Right lung (tissue), 5 donors: ENCODE results near the gene FBXO2. TPM values are rescaled to one million over a fixed set of nuclear protein-coding genes. Genes with fewer than 3 reads are reported as not detected.
"Not testable (repeated sequence)": the region's sequence is repeated elsewhere in the genome, so short reads cannot be mapped to it uniquely, and the experiment has no call there.

Experiments
- DNase-seq, 2 donors: peaks; one replicate each; pipeline ENCODE4 v3.0.0-alpha.2; 2013
- polyA plus RNA-seq, 5 donors: library from polyadenylated mRNA; unstranded; fragments of 120-200 nt; gene quantifications; one replicate each; pipeline versions ENCODE4 v1.2.1 to v1.2.3, GENCODE V29; 2013; ENCODE audit warnings: inconsistent platforms in 1 of 5, low replicate concordance in 1 of 5; ENCODE audit not compliant: insufficient read length in 5 of 5, insufficient read depth in 1 of 5

The FBXO2 gene
- polyA plus RNA-seq, 5 donors: 0.52 to 1.5 (median 0.73) TPM

DNA sequence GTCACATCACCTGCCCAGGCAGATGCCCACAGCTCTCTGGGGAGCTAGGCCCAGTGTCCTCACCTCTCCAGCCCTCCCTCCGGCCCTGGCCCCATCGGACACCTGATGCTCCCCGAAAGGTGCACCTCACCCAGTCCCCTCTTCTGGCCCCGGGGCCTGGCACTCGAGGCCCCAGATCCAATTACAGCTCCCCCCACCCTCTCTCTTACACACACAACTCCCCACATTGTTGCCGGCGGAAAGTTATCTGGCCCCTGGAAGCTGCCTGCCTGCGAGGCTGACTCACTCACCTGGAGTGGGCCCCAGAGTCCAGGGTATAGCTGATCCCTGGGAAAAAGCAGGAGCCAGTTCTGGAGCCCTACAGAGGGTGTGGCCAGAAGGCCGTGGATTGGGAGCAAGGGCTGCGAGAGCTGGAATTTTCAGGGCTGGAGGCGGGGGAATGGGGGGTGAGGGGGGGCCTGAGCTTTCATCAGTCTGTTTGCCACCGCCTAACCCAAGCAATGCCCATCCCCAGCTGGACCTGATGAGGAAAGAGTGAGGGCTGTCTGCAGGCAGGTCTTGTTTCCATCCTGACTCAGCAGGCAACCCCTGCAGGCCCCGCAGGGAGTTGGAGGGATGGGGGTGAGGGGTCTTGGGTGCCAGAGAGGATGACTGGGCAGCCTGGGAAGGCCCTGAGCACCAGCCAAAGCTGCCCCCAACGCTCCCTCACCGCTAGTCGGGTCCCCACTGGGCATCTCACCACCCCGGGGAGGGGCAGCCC is 948 bp downstream of the FBXO2 start:
- DNase-seq: no peak

DNA sequence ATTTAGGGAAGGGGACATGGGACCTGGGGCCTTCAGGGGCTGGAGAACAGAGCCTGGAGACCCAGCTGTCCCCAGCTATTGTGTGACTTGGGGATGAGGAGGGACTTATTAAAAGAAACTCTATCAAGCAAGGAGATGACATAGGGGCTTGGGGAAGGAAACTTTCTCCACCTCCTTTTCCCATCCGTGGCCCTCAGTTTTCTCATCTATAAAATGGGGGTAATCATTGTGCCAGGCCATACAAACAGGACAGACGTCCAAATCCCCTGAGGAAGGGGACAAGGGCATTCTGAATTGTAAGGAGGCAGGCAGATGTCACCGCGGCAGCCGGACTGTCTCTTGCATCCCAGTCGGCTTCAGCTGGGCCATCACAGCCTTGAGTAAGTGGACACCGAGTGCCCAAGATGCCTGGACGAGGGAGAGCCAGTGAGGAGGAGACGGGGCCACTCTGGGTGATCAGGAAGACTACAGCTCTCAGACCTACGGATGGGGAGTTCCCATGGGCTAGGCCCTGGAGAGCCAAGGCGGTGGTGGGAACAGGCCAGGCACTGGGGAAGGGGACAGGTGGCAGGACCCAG is 1.9 kb downstream of the FBXO2 start:
- no peak for DNase-seq

DNA sequence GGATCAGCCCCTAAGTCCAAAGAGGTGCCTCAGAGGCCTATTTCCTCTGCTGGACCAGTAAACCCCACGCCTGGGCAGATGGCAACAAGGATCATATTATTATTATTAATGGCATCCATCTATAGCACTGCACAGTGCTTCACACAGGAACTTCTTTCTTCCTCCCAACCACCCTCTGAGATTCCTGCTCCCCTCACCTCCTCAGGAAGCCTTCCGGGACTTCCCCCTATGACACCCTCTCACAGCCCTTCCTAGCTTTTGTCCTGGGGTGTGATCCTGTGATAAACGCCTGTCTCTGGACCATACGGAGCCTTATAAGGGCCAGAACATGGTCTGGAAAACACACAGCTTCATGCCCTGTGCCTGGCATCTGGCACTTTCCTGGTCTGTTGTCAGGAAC is 3.2 kb downstream of the FBXO2 start:
- DNase-seq: no peak

DNA sequence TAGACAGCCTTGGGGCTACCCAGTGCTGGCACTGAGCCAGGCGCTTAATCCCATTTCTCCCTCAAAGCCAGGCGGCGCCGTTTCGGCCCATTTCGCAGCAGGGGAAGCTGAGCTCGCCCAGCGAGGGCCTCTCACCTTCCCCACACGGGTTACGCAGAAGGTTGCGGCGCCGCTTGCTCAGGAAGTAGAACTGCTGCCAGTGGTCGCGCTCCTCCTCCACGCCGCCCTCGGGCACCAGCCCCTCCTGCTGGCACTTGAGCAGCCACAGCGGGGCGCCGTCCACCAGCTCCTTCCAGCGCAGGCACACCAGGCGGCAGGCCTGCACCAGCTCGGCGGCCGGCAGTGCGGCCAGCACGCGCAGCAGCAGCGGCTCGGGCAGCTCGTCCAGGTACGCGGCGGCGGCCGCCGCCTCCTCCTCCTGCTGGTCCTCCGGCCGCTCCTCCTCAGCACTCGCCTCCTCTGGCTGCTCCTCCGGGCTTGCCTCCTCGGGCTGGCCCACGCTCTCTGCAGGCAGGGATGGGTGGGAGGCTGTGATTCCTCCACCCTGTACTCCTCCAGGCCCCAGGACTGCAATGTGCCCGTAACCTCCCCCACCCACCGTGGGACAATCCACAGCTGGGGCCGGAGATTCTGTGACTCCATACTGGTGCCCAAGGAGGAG is 3.8 kb downstream of the FBXO2 start:
- DNase-seq: peak in 1 of 2 donors; percentile 29

DNA sequence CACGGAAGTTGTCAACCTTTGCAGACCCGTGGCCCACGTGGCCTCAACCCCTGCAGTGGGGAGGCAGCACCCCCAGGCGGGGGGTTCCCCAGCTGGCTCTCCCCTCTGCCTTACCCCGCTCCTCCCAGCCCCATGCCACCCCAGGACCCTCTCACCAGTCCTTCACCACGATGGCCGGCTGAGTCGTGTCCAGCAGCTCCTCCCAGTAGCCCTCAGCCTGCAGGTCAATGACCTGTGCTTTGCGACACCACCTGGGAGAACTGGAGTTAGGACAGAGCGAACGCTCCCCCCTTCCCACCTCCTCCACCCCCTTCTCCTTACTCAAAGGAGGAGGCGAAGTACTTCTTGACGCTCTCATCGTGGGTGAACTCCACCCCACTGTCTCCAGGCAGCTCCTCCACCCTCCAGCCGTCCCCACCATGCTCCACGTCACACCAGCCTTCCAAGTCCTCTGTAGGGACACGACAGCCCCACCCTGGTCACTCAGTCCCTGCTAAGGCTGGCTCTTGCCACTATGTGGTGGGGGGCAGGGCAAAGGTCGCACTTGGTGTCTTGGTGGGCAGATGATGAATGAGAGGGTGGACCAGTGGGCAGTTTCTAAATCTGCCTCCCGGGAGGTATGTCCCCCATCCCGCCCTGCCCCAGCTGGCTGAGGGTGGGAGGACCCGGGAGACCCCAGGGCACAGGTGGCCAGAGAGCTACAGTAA is 4.5 kb downstream of the FBXO2 start:
- no peak for DNase-seq

DNA sequence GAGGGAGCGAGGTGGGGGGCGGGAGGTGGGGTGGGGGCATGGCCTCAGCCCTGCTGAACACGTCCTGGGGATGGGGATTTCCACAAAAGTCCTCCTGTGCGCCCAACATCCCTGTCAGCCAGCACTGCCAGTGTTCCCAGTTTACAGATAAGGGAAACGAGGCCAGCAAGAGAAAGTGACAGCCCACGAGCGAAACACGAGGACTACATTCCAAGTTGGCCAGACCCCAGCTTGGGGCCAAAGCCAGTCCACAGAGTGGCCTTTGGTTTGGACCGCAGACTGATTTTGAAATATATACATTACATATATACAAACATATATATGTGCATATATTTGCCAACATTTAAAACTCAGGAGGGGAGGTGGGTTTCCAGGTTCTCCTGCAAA is 5.0 kb downstream of the FBXO2 start:
- DNase-seq: no peak

DNA sequence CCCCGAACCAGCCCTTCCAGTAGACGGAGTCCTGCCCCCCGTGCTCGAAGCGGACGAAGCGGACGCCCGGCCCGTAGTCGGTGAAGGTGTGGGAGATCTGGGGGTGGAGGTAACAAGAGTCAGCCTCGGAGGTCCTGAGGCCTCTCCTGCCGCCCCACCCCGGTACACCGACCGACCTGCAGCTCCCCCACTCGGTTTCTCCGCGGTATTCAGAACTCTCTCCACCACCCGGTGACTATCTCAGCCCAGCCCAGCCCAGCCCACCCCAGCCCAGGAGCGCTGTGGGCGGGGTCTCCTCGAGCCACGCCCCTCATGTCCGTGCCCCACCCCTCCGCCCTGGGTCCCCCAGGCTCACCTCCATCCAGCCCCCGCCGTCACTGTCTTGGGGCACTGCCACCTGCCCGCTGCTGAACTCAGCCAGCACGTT is 5.5 kb downstream of the FBXO2 start:
- no peak for DNase-seq

DNA sequence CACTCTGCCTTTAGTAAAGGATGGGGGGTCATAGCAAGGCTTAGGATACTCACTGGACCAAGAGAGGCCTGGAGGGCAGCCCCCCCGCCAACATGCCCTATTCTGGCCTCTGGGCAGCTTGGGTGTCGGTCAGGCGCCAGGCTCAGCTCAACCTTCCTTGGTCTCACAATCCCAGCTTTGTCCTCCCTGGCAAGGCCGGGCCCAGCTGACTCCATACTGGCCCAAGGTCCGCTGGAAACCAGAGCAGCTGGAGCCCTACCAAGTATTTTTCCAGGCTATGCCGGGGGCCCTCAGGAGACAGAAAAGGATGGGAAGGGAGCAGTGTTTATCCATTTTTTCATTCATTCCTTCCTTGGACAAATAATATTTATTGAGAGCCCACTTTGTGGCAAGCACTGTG is 6.2 kb downstream of the FBXO2 start:
- DNase-seq: no peak

DNA sequence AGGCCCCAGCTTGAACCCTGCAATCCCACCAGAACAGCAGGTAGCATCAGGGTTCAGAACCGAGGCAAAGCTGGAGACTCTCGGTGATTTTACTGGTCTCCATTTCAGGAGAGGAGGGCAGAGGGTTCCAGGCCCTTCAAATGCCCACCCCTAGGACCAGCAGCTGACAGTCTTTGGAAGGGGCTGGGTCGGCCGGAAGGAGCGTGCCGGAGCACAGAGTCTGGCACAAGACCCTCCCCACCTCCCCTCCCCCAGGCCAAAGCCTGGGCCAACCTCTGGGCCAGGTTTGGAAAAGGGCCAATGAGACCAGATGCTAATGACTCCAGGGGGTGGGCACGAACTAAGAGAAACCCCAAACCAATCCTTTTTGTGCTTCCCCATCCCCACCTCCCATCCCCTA is 6.9 kb downstream of the FBXO2 start:
- DNase-seq: no peak

DNA sequence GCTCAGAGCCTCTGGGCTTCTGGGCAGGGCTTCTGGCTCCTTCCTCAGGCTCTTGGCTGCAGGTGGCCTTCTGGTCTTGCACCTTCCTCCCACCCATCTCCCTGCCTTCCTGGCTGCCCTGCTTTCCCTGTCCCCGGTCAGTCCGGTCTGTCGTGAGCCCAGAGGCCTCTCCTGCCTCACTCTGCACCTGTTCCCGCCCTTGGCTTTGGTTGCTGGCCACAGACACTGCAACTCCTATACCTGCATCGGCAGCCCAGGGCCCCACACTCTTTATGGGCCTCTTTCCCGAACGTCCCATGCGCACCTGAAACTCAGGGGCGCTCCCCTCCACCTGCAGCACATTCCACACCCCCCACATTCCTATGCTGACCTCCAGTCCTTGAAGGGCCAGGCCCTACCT is 7.9 kb downstream of the FBXO2 start:
- no peak for DNase-seq

DNA sequence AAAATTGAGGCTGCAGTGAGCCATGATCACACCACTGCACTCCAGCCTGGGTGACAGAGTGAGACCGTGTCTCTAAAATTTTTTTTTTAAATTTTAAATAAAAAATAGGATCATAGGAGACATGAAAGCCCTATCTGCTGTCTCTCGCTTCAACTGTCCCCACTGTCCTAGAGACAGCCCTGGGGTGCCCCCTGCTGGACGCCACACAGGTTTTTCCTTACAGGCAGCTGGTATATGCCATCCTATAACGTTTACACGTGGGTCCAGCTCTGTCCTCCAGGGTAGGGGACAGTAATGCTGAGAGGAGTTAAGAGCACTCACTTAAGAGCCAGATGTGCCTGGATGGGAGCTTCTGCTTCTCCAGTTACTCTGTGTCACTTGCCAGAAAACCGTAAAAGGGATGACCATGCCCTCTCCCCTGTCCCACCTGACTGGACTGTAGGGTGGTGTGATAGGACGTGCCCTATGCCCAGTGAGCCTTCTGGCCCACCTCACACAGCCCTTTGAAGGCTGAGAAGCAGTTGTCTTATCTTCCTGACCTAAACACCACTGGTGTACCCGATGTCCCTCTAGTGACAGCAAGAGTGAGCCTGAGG is 8.5 kb downstream of the FBXO2 start:
- DNase-seq: peak in 1 of 2 donors; percentile 32

DNA sequence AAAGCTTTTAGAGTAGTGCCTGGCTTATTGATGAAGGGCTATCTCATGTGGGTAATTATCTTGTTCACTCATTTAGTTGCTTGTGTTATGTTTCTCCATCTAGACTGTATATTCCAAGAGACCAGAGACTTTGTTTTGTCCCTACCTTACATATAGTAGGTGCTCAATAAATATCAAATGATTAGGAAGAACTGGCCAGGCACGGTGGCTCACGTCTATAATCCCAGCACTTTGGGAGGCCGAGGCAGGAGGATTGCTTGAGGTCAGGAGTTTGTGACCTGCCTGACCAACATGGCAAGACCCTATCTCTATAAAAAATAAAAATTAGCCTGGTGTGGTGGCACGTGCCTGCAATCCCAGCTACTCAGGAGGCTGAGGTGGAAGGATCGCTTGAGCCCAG is 9.0 kb downstream of the FBXO2 start:
- no peak for DNase-seq

DNA sequence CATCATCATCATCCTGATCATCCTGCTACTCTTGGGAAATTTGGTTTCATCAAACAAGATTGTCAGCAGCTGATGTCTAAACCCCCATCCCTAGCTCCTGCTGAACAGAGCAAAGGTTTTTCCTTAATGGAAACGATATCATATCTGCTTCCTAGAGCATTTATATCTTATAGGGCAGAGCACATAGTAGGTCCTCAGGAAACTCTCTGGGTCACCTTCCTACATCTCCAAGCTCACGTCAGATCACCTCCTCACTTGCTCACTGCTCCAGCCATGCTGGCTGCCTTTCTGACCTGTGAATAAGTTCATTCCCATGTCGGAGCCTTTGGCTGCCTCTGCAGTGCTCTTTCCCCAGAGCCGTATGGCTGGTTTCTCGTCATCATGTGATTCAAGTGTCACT is 10.4 kb downstream of the FBXO2 start:
- no peak for DNase-seq

DNA sequence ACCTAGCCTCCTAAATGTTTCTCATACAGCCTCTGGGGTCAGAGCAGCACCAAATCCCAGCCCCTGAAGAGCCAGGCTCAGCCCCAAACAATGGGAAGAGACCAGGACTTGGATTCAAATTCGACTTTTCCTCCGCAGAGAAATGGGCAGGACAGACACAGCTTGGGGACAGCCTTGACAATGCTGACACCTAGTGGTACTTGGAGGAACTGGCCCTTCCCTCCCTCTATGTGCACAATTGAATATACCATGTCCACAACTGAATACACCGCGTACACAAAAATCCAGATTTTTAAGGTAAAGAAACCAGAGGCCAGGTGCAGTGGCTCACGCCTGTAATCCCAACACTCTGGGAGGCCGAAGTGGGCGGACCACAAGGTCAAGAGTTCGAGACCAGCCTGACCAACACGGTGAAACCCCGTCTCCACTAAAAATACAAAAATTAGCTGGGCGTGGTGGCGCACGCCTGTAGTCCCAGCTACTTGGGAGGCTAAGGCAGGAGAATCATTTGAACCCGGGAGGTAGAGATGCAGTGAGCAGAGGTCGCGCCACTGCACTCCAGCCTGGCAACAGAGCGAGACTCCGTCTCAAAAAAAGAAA is 11.7 kb downstream of the FBXO2 start:
- not testable (repeated sequence) for DNase-seq

DNA sequence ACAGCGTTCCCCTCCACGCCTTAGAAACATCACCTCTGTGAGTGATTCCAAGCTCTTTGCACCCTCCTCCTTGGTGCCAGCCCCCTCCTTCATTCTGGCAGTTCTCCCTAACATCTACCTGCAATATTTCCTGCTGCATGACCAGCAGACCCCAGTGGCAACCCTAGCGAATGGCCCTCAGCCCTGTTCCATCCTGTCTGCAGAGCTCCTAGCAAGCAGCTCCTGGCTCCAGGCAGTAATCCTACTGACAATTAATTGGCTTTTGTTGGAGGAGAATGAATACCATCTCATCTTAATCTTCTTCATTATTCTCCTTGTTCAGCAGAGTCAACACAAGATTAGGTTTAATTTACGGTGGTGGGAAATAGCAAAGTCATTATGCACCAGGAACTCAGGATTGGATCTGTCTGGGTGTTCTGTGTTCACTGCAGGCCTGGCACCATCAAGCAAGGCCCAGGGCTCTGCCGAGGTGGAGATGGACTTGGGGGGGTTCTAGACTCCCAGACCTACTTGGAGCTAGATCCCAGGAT is 12.4 kb downstream of the FBXO2 start:
- DNase-seq: no peak

DNA sequence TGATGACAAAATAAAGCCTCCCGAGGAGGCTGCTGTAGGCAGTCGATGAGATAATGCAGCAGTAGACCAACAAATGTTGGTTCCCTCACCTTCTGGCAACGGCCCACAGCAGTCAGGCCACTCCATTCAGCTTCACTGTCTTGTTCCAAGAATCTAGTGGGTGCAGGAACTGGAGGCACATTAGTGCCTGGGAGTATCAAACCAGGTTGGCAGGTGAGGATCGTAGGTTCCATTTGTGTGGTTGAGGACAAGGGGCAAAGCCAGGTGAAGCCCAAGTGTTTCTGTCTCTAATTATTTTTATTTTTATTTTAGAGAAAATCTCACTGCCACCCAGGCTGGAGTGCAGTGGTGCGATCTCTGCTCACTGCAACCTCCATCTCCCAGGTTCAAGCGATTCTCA is 13.3 kb downstream of the FBXO2 start:
- no peak for DNase-seq

DNA sequence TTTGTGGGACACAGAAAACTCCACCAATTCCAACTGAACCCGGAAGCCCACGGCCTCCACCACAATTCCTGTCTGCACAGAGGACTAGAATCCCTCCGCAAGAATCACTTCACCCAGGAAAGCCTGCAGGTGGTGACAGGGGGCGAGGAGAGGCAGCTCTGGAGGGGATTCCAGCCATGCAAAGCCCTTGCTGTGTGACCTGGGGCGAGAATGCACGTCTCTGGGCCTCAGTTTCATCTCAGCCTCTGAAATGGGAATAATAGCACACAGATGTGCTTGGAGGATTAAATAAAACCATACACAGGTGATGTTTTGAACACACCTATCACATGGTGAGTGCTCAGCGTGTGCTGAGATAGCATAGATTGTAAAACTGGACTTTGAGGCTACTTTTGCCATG is 14.1 kb downstream of the FBXO2 start:
- no peak for DNase-seq

DNA sequence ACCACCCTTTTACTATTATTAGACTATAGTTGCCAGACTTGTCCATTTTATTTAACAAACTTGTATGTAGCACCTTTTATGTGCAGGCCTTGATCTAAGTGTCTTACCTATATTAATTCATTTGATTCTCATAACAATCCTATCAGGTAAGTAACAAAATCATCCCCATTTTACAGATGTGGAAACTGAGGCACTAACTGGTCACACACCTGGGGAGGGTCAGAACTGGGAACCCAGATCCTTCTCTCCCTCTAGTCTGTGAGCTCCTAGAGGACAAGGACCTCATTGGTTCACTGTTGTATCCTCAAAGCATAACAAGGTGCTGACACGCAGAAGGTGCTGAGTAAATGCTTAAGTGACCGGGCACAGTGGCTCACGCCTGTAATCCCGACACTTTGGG is 14.9 kb downstream of the FBXO2 start:
- no peak for DNase-seq

DNA sequence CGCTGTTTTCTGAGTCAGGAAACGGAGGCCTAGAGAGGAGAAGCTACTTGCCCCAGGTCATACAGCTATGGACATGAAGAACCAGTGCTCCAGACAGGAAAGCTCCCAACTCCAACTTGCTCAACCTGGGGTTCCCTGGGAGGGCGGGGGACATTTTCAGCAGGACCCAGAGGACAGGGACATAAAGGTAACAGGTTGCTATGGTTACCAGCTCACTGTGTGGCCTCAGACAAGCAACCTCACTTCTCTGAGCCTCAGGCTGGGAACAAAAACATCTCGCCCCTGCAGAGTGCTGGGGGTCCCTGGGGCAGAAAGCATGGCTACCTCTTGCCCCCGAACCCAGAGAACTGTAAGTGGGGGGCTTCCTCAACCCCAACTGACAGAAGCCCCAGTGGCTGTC is 16.1 kb downstream of the FBXO2 start:
- DNase-seq: no peak

DNA sequence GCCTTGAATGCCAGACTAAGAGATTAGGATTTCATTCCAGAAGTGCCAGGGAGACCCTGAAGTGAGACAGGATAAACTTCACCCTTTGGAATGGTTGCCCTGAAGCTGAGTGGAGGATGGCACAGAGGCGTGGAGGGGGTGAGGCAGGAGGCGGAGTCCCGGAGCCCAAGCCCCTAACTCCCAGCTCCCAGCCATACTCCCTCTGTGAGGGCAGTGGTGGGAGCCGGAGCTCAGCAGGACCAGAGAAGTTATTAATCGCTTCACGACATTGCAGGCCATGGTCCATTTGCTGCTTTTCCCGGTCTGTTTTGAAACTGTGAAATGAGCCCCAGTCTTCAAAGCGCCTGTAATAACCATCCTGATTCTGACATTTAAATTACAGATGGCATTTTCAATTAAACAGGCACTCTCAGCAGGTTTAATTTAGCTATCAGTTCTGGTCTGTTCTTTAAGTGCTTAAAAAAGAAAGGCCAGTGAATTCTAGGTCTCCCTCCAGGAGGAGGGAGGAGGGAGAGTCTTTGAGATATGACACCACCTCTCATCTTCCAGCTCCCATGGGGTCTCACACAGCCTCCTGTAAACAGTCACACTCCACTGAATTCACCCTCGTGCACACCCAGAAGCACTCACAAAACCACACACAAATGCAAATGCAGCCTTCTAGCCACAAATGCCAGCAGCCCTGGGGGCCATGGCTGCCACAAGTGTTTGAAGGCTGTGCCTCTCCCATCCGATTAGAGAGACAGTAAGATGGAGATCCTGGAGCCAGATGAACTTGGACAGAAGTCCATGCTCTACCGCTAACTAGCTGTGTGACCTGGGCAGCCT is 19.6 kb downstream of the FBXO2 start:
- no peak for DNase-seq
